Activated T-helper 1 cell treated with anti-CD3 and anti-CD28 coated beads, Interleukin-12 subunit alpha, Interleukin-12 subunit beta, Interleukin-2, Interleukin-4 antibody, amounts not matched to agents 30 ng/mL and 10 ng/mL and 1 ng/mL, durations not matched to agents 14 hours and 24 hours and 36 hours (primary cell): ENCODE results near the gene RIPOR2. TPM values are rescaled to one million over a fixed set of nuclear protein-coding genes. Genes with fewer than 3 reads are reported as not detected.
"Not testable (repeated sequence)": the region's sequence is repeated elsewhere in the genome, so short reads cannot be mapped to it uniquely, and the experiment has no call there.

Experiments
- DNase-seq: peaks from one replicate; pipeline ENCODE4 v3.0.0; 2021; ENCODE audit warnings: low spot score
- H3K27ac Mint-ChIP-seq: one replicate; pipeline ENCODE4 v1.8.0; 2021; ENCODE audit warnings: mild to moderate bottlenecking, mixed read lengths
- H3K27me3 Mint-ChIP-seq: one replicate; pipeline ENCODE4 v1.8.0; 2022; ENCODE audit warnings: mild to moderate bottlenecking, moderate library complexity, mixed read lengths; ENCODE audit not compliant: insufficient read depth
- H3K36me3 Mint-ChIP-seq: one replicate; pipeline ENCODE4 v1.8.0; 2021; ENCODE audit warnings: low read depth, mixed read lengths
- H3K4me1 Mint-ChIP-seq: one replicate; pipeline ENCODE4 v1.8.0; 2021; ENCODE audit warnings: low read depth, mixed read lengths
- H3K4me3 Mint-ChIP-seq: one replicate; pipeline ENCODE4 v1.8.0; 2021; ENCODE audit warnings: mild to moderate bottlenecking, moderate library complexity, mixed read lengths
- H3K9me3 Mint-ChIP-seq: one replicate; pipeline ENCODE4 v1.8.0; 2021; ENCODE audit warnings: mixed read lengths
- intact Hi-C: fragments of 100-400 bp; cut with micrococcal nuclease; formaldehyde crosslinking; loops from one replicate; pipeline ENCODE4 v1.15.1; 2024
- total RNA-seq: library from RNA; stranded (reverse); gene quantifications from 2 replicates; pipeline ENCODE4 v1.2.3, GENCODE V29; 2022

Gene RIPOR2
- total RNA-seq, 1 donor from 2014 or later: 30.8 TPM

DNA sequence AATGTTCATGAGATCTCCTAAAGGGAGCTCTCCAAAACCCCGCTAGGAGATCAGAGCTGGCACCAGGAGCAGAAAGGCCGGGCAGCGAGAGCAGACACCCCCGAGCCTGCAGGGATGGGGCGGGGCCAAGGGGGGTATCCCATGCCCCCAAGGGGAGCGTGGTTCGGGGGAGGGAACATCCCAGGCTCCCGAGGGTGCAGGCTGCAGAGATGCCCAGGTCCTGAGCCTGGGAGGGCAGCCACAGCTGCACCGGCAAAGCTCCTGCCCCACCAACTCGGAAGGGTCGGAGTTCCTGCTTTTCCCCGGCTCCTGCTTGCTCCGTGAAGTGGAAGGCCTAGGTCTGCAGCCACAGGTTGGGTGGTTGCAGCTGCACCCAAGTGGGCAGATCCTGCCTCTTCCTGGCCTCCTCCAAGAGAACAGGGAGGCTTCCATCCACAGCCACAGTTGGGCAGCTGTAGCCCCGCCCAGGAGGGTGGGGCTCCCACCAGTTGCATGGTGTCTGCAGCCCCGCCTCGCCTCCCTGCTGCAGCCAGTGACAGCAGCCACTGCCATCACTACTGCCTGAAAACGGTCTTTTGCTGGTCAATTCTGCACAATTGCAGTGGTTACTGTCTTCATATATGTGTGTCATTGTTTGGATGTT is 174.4 kb downstream of the RIPOR2 start:
- no peaks in the 10 kb centered on the region for H3K27me3 Mint-ChIP-seq
- intact Hi-C loops: no loop called here
- H3K27ac Mint-ChIP-seq: no peak overlapping the region
- no peak overlapping the region for H3K4me3 Mint-ChIP-seq
- H3K4me1 Mint-ChIP-seq: peaks cover 11% of the 10 kb centered on the region
- no peaks in the 10 kb centered on the region for H3K36me3 Mint-ChIP-seq
- no peaks in the 10 kb centered on the region for H3K9me3 Mint-ChIP-seq
- no peak for DNase-seq

DNA sequence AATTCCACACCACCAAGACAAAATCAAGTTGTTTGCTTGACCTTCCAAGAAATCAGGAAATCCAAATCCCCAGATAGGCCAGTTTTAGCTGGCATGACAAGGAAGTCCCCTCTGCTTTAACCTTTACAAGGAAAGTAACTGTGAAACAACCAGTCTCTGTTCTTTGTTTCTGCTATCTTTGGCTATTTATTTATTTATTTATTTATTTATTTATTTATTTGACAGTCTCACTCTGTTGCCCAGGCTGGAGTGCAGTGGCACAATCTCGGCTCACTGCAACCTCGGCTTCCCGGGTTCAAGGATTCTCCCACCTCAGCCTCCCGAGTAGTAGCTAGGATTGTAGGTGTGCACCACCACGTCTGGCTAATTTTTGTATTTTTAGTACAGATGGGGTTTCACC is 175.6 kb downstream of the RIPOR2 start:
- Mint-ChIP-seq H3K36me3 (no peaks in the 10 kb centered on the region), H3K27me3 (no peaks in the 10 kb centered on the region), H3K4me1 (peaks cover 11% of the 10 kb centered on the region), H3K4me3 (no peak overlapping the region), H3K27ac (no peak overlapping the region), H3K9me3 (no peaks in the 10 kb centered on the region)
- DNase-seq: no peak
- intact Hi-C loops: no loop called here

DNA sequence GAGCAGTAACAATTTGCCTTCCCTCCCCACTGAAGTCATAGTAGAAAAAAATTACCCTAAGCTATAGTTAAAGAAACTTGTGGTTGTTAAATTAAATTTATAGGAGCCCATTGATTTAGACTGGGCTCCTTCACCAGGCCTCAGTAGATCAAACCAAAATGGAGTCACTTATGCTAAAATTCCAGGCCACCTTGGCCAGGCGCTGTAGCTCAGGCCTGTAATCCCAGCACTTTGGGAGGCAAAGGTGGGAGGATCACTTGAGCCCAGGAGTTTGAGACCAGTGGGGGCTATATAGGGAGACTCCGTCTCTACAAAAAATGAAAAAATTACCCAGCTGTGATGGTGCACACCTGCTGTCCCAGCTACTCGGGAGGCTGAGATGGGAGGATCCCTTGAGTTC is 176.0 kb downstream of the RIPOR2 start:
- no peak overlapping the region for H3K4me3 Mint-ChIP-seq
- H3K27me3 Mint-ChIP-seq: no peaks in the 10 kb centered on the region
- H3K27ac Mint-ChIP-seq: no peak overlapping the region
- no peaks in the 10 kb centered on the region for H3K36me3 Mint-ChIP-seq
- DNase-seq: no peak
- intact Hi-C loops: no loop called here
- H3K9me3 Mint-ChIP-seq: no peaks in the 10 kb centered on the region
- peaks cover 11% of the 10 kb centered on the region for H3K4me1 Mint-ChIP-seq

DNA sequence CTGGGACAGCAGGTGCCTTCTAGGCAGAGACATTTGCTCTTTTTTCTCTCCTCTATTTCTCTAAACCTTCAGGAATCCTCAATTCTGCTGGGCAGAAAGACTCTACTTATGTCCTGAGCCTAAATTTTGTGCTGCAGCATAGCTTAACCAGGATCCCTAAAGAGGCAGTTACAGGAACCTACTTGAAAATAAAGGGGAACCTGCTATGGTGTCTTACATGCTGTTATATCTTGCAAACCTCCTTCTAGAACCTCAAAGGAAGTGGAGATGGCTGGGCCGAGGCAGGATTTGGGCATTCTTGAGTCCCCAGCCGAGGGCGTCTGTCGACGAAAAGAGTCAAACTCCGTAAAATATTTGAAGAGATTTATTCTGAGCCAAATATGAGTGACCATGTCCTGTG is 178.1 kb downstream of the RIPOR2 start:
- Mint-ChIP-seq H3K27ac (no peak overlapping the region), H3K4me3 (no peak overlapping the region), H3K9me3 (peaks cover 9% of the 10 kb centered on the region), H3K27me3 (peaks cover 3% of the 10 kb centered on the region), H3K36me3 (no peaks in the 10 kb centered on the region), H3K4me1 (peaks cover 11% of the 10 kb centered on the region)
- intact Hi-C loops: no loop called here
- no peak for DNase-seq

DNA sequence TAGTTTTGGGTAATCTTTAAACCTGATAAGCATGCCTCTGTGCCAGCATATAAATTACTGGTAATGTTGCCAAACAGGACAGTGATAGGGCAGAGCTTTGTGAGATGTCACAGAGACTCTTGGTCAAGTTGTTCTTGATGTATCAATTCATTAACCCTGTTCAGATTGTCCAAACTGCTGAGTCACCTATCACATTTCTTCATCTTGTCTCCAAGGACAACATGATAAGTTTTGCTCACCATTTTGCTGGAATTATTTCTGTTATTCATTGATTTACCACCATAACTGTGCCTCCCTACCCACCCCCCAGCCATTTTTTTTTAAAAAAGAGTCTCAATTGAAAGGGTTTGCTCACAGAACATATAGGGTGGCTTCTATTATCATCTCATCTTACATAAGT is 180.5 kb downstream of the RIPOR2 start:
- Mint-ChIP-seq H3K4me3 (no peak overlapping the region), H3K36me3 (no peaks in the 10 kb centered on the region), H3K27ac (no peak overlapping the region), H3K9me3 (peaks cover 14% of the 10 kb centered on the region), H3K4me1 (no peaks in the 10 kb centered on the region), H3K27me3 (peaks cover 3% of the 10 kb centered on the region)
- intact Hi-C loops: no loop called here
- DNase-seq: no peak

DNA sequence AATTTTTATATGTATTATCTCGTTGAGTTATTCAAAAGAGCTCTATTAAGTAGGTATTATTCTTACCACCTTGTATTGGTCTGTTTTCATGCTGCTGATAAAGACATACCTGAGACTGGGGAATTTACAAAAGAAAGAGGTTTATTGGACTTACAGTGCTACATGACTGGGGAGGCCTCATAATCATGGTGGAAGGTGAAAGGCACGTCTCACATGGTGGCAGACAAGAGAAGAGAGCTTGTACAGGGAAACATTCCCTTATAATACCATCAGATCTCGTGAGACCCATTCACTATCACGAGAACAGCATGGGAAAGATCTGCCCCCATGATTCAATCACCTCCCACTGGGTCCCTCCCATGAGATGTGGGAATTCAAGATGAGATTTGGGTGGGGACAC is 181.4 kb downstream of the RIPOR2 start:
- H3K4me1 Mint-ChIP-seq, DNase-seq, H3K27me3 Mint-ChIP-seq, intact Hi-C loops, H3K27ac Mint-ChIP-seq, H3K36me3 Mint-ChIP-seq, H3K4me3 Mint-ChIP-seq: not testable (repeated sequence)
- H3K9me3 Mint-ChIP-seq: peaks cover 14% of the 10 kb centered on the region

Other genes with a start within 250 kb of the RIPOR2 start
- 109 TPM in 2 replicates for gene C6orf62, start 216.8 kb downstream of the RIPOR2 start, total RNA-seq
- 80.8 and 83.5 TPM in 2 replicates for gene GMNN, start 161.0 kb downstream of the RIPOR2 start, total RNA-seq
- not detected in 2 replicates for gene ARMH2, start 137.0 kb downstream of the RIPOR2 start, total RNA-seq